ENCODE results near the gene PPIL6. TPM values are rescaled to one million over a fixed set of nuclear protein-coding genes. Genes with fewer than 3 reads are reported as not detected.

PPIL6 gene
- total and polyA plus RNA-seq, 2 experiments from 2014 or later: 1.7 TPM

- no peak overlapping the region for H3K4me2 ChIP-seq
- no peaks in the 10 kb centered on the region for H3K27me3 ChIP-seq (ENCODE audit: insufficient read depth)
- no peaks in the 10 kb centered on the region for H3K36me3 Mint-ChIP-seq (ENCODE audit: low read depth)
- H3K9me3 Mint-ChIP-seq: no peaks in the 10 kb centered on the region; the same call in 2 of the 3 replicates
- H3K27ac Mint-ChIP-seq: no peak overlapping the region
- H3K27ac ChIP-seq (ENCODE audit: low read depth): no peak overlapping the region
- no peak overlapping the region for H2AFZ ChIP-seq
- no peak overlapping the region for H3K4me3 ChIP-seq
- TF ChIP-seq REST (IDR thresholded peaks at IDR 0.05; ENCODE audit: unreplicated experiment): no peak
- TF ChIP-seq ZNF462 (CRISPR knock-in tag; IDR thresholded peaks at IDR 0.05): no peak
- no peak for TF ChIP-seq POLR2AphosphoS5 (IDR thresholded peaks at IDR 0.05; ENCODE audit: low read depth)
- no peak for TF ChIP-seq JUNB (IDR thresholded peaks at IDR 0.05; ENCODE audit: unreplicated experiment)
- no peak for TF ChIP-seq NANOG (IDR thresholded peaks at IDR 0.05; ENCODE audit: borderline replicate concordance)
- no peak for TF ChIP-seq ETS1 (IDR thresholded peaks at IDR 0.05)
- no peak for TF ChIP-seq ZNF331 (CRISPR knock-in tag; IDR thresholded peaks at IDR 0.05; ENCODE audit: low read depth)
- no peak for TF ChIP-seq EZH2phosphoT487 (IDR thresholded peaks at IDR 0.05; ENCODE audit: unreplicated experiment)
- no peak for TF ChIP-seq EZH2 (IDR thresholded peaks at IDR 0.05; ENCODE audit: low read depth, unreplicated experiment)
- TF ChIP-seq ZNF114 (CRISPR knock-in tag; IDR thresholded peaks at IDR 0.05): no peak
- H3F3A ChIP-seq (replicated peaks; ENCODE audit: low read depth): no peaks in the 10 kb centered on the region
- H3K36me3 ChIP-seq (ENCODE audit: insufficient read depth): no peaks in the 10 kb centered on the region
- H3K4me3 Mint-ChIP-seq: no peak overlapping the region
- DNase-seq (ENCODE audit: low spot score) (no peak), ATAC-seq (no peak)
- no peaks in the 10 kb centered on the region for H3K79me2 ChIP-seq (replicated peaks; ENCODE audit: insufficient read depth)
- no peaks in the 10 kb centered on the region for H3K9me2 ChIP-seq (ENCODE audit: insufficient read depth)
- no peaks in the 10 kb centered on the region for H4K20me1 ChIP-seq (replicated peaks; ENCODE audit: insufficient read depth)
- H3K4me1 Mint-ChIP-seq: no peaks in the 10 kb centered on the region
- peaks cover 4% of the 10 kb centered on the region for H3K27me3 Mint-ChIP-seq (ENCODE audit: insufficient read depth, low read depth, poor library complexity)
- H3K4me1 ChIP-seq (ENCODE audit: insufficient read depth): no peaks in the 10 kb centered on the region
Observed at GRCh38 chr6:109417646-109418045, 22.8 kb downstream of the PPIL6 start.
